T-cell (primary cell): Measurements from ENCODE around the gene IRF9. TPM values are rescaled to one million over a fixed set of nuclear protein-coding genes. Genes with fewer than 3 reads are reported as not detected.

Source experiments
- ATAC-seq, 4 experiments: fragments of 200-7000 bp in 3 of 4; fragments of 150-1000 bp in 1 of 4; cut with Tn5 transposase; replicated peaks in 1 of 4; 1 replicate in 3 of 4; 2 replicates in 1 of 4; pipeline ENCODE4 v1.10.0; 2021; ENCODE audit warnings: moderate library complexity in 3 of 4, mild to moderate bottlenecking in 2 of 4, moderate number of reproducible peaks in 1 of 4
- CTCF ChIA-PET, 2 donors: fragments of 300-600 bp; sonication (Branson Sonifier 250); formaldehyde crosslinking; loops; one replicate each; lab custom pipeline; 2022; ENCODE audit warnings: antibody characterized with exemption in 2 of 2; lab: Charles Lee
- POLR2A ChIA-PET, 2 donors: fragments of 300-600 bp; sonication (Branson Sonifier 250); formaldehyde crosslinking; loops; one replicate each; lab custom pipeline; 2022; ENCODE audit warnings: antibody characterized with exemption in 2 of 2; lab: Charles Lee
- DNase-seq, 35 experiments: peaks; one replicate each; pipeline versions ENCODE4 v3.0.0 to v3.0.0-alpha.2; 2013 to 2023
- H3K27ac ChIP-seq: one replicate; pipeline ENCODE4 v1.5.1; 2013; ENCODE audit warnings: low read length
- H3K27me3 ChIP-seq, 2 experiments: replicated peaks in 1 of 2; 1 replicate in 1 of 2; 2 replicates in 1 of 2; pipeline versions ENCODE4 v1.6.1 to v1.7.0; 2013; ENCODE audit warnings: low read length in 1 of 2, mixed read lengths in 1 of 2; ENCODE audit not compliant: control insufficient read depth in 2 of 2, insufficient read depth in 2 of 2; ENCODE audit errors: extremely low read depth in 1 of 2
- H3K36me3 ChIP-seq, 2 donors: 1 replicate in 1 of 2; 2 replicates in 1 of 2; pipeline versions ENCODE4 v1.6.1 to v1.7.0; 2013; ENCODE audit warnings: low read length in 1 of 2; ENCODE audit not compliant: control insufficient read depth in 2 of 2, insufficient read depth in 1 of 2; ENCODE audit errors: extremely low read depth in 1 of 2
- H3K4me1 ChIP-seq, 2 experiments: 1 replicate in 1 of 2; 2 replicates in 1 of 2; pipeline versions ENCODE4 v1.6.1 to v1.7.0; 2013; ENCODE audit warnings: low read length in 2 of 2, mixed read lengths in 1 of 2; ENCODE audit not compliant: insufficient read depth in 2 of 2, control insufficient read depth in 1 of 2; ENCODE audit errors: extremely low read depth in 1 of 2
- H3K4me3 ChIP-seq, 2 donors: 1 replicate in 1 of 2; 2 replicates in 1 of 2; pipeline versions ENCODE4 v1.5.1 to v1.7.0; 2013; ENCODE audit warnings: mild to moderate bottlenecking in 2 of 2, low read length in 1 of 2, moderate library complexity in 1 of 2; ENCODE audit not compliant: control insufficient read depth in 1 of 2; ENCODE audit errors: extremely low read depth in 1 of 2
- H3K9me3 ChIP-seq: 2 replicates; pipeline ENCODE4 v1.7.0; 2013
- H3K27ac Mint-ChIP-seq, 2 donors: one replicate each; pipeline ENCODE4 v1.8.0; 2020 to 2021; ENCODE audit warnings: mild to moderate bottlenecking in 2 of 2, mixed read lengths in 2 of 2
- H3K27me3 Mint-ChIP-seq, 2 donors: one replicate each; pipeline ENCODE4 v1.8.0; 2021 to 2022; ENCODE audit warnings: mixed read lengths in 2 of 2
- H3K36me3 Mint-ChIP-seq: one replicate; pipeline ENCODE4 v1.8.0; 2021; ENCODE audit warnings: mixed read lengths
- H3K4me1 Mint-ChIP-seq, 3 donors: one replicate each; pipeline ENCODE4 v1.8.0; 2020 to 2022; ENCODE audit warnings: mixed read lengths in 3 of 3, mild to moderate bottlenecking in 1 of 3
- H3K4me3 Mint-ChIP-seq, 3 donors: one replicate each; pipeline ENCODE4 v1.8.0; 2020 to 2022; ENCODE audit warnings: mild to moderate bottlenecking in 3 of 3, mixed read lengths in 3 of 3, moderate library complexity in 3 of 3
- H3K9me3 Mint-ChIP-seq, 3 donors: one replicate each; pipeline ENCODE4 v1.8.0; 2020 to 2022; ENCODE audit warnings: mixed read lengths in 3 of 3
- WGBS: methylation state at CpG from one replicate; pipeline ENCODE4 v1.1.5; 2013; ENCODE audit warnings: missing lambda C conversion rate; ENCODE audit not compliant: insufficient coverage; 5-methylcytosine and 5-hydroxymethylcytosine counted together
- total RNA-seq, 35 experiments: library from RNA in 6 of 35; stranded (reverse) in 6 of 35; fragments of 120-200 nt in 1 of 35; gene quantifications; one replicate each; pipeline versions ENCODE4 v1.2.1 to v1.2.4 and lab custom pipeline; 2013 to 2026

Gene IRF9
- total RNA-seq, 5 donors from 2014 or later (not counting 1 experiment from before 2014, with no cell fraction given) = 201 to 285 (median 215) TPM

DNA sequence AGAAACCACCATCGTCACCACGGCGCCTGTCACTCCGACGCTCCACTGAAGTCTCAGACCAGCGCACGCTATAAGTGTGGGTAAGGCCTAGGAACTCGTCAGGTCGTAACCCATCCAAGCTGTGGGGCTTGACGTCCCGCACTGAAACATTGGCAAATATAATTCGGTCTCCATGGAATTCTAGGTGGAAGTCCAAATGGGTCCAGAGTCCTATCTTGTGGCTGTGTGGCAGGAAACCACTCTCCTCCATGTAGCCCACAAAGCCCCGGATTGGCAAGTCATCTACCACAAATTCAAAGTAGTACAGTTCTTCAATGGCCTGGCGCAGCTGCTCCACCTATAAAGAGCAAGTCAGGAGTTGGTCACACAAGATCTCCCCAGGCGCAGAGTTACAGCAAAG is 31.9 kb downstream of the IRF9 start:
- ChIA-PET POLR2A (no interaction called here), CTCF (no interaction called here)
- no peak for DNase-seq
- H3K4me3 ChIP-seq = no peak overlapping the region
- H3K4me1 ChIP-seq = peaks cover 14 to 48% of the 10 kb centered on the region in 2 experiments
- Mint-ChIP-seq H3K9me3 (no peaks in the 10 kb centered on the region), H3K27ac (peak overlapping the region in 1 of 2 donors; percentile 79), H3K4me3 (peak overlapping the region in 1 of 3 donors; percentile 26), H3K4me1 (peaks cover 55 to 63% (median 60%) of the 10 kb centered on the region in 3 donors), H3K27me3 (no peaks in the 10 kb centered on the region), H3K36me3 (peaks cover 17% of the 10 kb centered on the region)
- ATAC-seq = no peak
- H3K9me3 ChIP-seq = no peaks in the 10 kb centered on the region
- no peaks in the 10 kb centered on the region for H3K27me3 ChIP-seq
- H3K27ac ChIP-seq = no peak overlapping the region
- WGBS = 89% methylated on average over 9 of the region's 15 CpGs
- H3K36me3 ChIP-seq = peaks cover 15 to 23% of the 10 kb centered on the region in 2 donors

DNA sequence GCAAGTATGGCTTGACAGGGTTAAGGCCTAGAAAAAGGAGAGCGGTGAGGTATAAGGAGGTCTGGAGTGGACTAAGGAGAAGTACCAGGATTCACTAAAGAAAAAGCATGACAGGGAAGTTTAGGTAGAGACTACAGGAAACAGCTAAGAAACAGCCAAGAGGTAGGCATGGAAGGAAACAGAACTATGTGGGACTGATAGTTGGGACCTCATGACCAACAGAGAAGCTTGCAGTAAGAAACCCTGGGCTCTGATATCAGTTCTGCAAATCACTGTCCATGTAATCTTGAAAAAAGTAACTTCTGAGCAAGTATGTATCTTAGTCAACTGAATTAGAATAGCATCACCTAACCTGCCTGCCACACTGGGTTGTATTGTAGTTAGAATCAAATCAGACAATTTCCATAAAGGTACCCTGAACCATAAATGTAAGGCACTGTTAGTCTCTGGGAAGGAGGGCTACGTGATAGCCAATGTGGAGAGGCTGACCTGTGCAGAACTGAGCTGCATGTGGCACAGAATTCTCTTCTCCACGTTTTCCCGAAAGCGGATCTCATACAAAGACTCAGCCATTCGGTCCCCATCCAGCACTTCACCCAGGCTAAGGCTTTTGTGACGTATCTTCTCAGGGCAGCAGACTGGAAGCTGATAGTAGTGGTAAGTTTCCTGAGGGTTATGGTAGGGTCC is 33.3 kb downstream of the IRF9 start:
- H3K27me3 Mint-ChIP-seq = no peaks in the 10 kb centered on the region
- Histone ChIP-seq H3K27me3 (no peaks in the 10 kb centered on the region), H3K9me3 (no peaks in the 10 kb centered on the region), H3K36me3 (peaks cover 15 to 26% of the 10 kb centered on the region in 2 donors), H3K4me1 (peaks cover 14 to 42% of the 10 kb centered on the region in 2 experiments), H3K27ac (peak overlapping the region; percentile 98), H3K4me3 (peak overlapping the region; percentile 76 to 98)
- H3K9me3 Mint-ChIP-seq = no peaks in the 10 kb centered on the region
- ChIA-PET CTCF (interaction anchor here in 1 of 2 donors (0.5 to 1.4 kb wide), 2 partner anchors 20 to 237 kb away, joined by 4 to 5 read pairs; no protein-coding TSS in a partner anchor), POLR2A (interaction anchor here in 1 of 2 donors (2.6 to 3.7 kb wide), 2 partner anchors 14 to 18 kb away, joined by 16 to 17 read pairs; partner anchors contain the start of gene CHMP4A)
- peak overlapping the region; percentile 96 to 98 for H3K27ac Mint-ChIP-seq
- H3K36me3 Mint-ChIP-seq = peaks cover 25% of the 10 kb centered on the region
- 100% methylated on average over 2 of the region's 7 CpGs for WGBS
- H3K4me3 Mint-ChIP-seq = peak overlapping the region; percentile 87 to 93 (median 92)
- ATAC-seq (no peak), DNase-seq (no peak)
- H3K4me1 Mint-ChIP-seq = peaks cover 52 to 63% (median 61%) of the 10 kb centered on the region in 3 donors

DNA sequence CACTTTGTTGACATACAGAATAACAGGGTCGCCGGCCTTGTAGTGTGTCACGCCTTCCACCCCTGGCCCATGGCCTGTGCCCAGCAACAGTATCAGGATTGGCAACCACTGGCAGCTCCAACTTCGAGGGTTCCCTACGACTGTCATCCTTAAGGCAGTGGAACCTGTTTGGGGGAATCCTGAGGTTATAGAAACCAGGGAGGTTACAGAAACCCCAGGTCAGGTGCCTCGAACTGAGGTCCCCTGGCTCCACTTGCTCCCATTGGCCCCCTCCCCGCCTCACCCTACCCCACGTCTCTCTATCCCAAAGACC is 33.8 kb downstream of the IRF9 start:
- Mint-ChIP-seq H3K9me3 (no peaks in the 10 kb centered on the region), H3K27ac (peak overlapping the region; percentile 96 to 98), H3K4me3 (peak overlapping the region; percentile 87 to 93 (median 92)), H3K27me3 (no peaks in the 10 kb centered on the region), H3K36me3 (peaks cover 25% of the 10 kb centered on the region), H3K4me1 (peaks cover 50 to 64% (median 61%) of the 10 kb centered on the region in 3 donors)
- Histone ChIP-seq H3K27ac (peak overlapping the region; percentile 98), H3K9me3 (no peaks in the 10 kb centered on the region), H3K4me3 (peak overlapping the region; percentile 76 to 98), H3K36me3 (peaks cover 12 to 26% of the 10 kb centered on the region in 2 donors), H3K27me3 (no peaks in the 10 kb centered on the region), H3K4me1 (peaks cover 14 to 43% of the 10 kb centered on the region in 2 experiments)
- WGBS = 70% methylated on average over 7 of the region's 8 CpGs
- ATAC-seq (no peak), DNase-seq (no peak)
- POLR2A ChIA-PET = interaction anchor here in 1 of 2 donors (0.7 to 3.7 kb wide), 3 partner anchors 10 to 17 kb away, joined by 3 to 17 read pairs (median 16); partner anchors contain the start of gene CHMP4A
- CTCF ChIA-PET = interaction anchor here in 1 of 2 donors (1.4 kb wide), 1 partner anchor 237 kb away, joined by 5 read pairs; no protein-coding TSS in a partner anchor

DNA sequence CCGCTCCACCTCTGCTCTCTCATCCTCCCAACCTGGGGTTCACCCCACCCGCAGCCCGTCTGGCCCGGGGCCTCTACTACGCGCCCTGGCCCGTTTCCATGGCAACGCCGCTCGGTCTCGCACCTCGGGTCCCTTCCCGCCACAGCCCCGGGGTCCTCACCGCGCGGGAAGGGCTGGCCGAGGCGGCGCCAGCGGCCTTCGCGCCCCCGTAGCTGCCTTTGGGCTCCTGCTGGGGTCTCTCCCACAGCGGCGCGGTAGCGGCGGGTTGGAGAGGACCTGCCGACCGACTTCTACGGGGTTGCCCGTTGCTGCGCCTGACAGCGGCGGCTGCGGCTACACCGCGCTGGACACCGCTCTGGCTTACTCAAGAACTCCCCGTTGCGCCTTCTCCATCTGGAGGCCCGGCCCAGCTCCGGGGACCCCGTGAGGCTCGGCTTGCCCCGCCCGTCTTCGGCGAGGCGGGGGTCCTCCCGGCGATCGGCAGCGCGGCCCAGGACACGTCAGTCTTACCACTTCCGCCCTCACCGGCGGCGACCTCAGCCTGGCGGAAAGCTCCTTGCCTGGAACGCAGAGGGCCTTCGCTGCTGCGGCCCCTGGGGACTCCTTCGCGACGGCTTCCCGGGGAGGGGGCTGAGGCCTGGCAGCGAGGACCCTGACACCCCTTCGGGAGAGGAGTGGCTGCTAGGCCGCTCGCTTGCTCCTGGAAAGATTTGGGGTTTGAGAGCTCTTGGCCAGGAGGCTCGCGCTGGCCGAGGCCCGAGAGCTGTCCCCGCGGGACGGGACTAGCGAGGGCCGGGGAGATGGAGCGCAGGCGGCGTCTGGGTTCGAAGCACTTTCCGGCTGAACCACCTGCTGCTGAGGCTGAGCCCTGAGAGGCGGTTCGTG is 34.4 kb downstream of the IRF9 start, which contains the start of gene TM9SF1:
TSS of gene TM9SF1 (minus strand) at position 256 of the 885 bp plus-strand sequence. CDS start 422 bp downstream, outside the sequence.
- CTCF ChIA-PET = interaction anchor here (1.1 to 1.4 kb wide), 2 partner anchors 40 to 236 kb away, joined by 3 to 5 read pairs; no protein-coding TSS in a partner anchor
- Histone ChIP-seq H3K4me1 (peaks cover 14 to 43% of the 10 kb centered on the region in 2 experiments), H3K4me3 (peak within 1 kb of the TSS; percentile 76 to 98), H3K27me3 (no peaks in the 10 kb centered on the region), H3K27ac (peak within 1 kb of the TSS; percentile 98), H3K9me3 (no peaks in the 10 kb centered on the region), H3K36me3 (peaks cover 12 to 22% of the 10 kb centered on the region in 2 donors)
- Mint-ChIP-seq H3K27me3 (no peaks in the 10 kb centered on the region), H3K4me3 (peak within 1 kb of the TSS; percentile 87 to 93 (median 92)), H3K9me3 (no peaks in the 10 kb centered on the region), H3K27ac (peak within 1 kb of the TSS; percentile 96 to 98), H3K4me1 (peaks cover 49 to 68% (median 57%) of the 10 kb centered on the region in 3 donors), H3K36me3 (peaks cover 25% of the 10 kb centered on the region)
- ATAC-seq = peak; percentile 91 to 94 (median 93)
- peak; percentile 79 to 93 (median 89) for DNase-seq
- POLR2A ChIA-PET = interaction anchor here (0.6 to 3.7 kb wide), 11 partner anchors 10 to 203 kb away, joined by 3 to 17 read pairs (median 4); partner anchors contain the start of genes CHMP4A (in 1 of the 2), DCAF11 (in 1 of the 2), MDP1 (in 1 of the 2) and NRL (in 1 of the 2)
- WGBS = under 1% methylated on average over 89 of the region's 89 CpGs

DNA sequence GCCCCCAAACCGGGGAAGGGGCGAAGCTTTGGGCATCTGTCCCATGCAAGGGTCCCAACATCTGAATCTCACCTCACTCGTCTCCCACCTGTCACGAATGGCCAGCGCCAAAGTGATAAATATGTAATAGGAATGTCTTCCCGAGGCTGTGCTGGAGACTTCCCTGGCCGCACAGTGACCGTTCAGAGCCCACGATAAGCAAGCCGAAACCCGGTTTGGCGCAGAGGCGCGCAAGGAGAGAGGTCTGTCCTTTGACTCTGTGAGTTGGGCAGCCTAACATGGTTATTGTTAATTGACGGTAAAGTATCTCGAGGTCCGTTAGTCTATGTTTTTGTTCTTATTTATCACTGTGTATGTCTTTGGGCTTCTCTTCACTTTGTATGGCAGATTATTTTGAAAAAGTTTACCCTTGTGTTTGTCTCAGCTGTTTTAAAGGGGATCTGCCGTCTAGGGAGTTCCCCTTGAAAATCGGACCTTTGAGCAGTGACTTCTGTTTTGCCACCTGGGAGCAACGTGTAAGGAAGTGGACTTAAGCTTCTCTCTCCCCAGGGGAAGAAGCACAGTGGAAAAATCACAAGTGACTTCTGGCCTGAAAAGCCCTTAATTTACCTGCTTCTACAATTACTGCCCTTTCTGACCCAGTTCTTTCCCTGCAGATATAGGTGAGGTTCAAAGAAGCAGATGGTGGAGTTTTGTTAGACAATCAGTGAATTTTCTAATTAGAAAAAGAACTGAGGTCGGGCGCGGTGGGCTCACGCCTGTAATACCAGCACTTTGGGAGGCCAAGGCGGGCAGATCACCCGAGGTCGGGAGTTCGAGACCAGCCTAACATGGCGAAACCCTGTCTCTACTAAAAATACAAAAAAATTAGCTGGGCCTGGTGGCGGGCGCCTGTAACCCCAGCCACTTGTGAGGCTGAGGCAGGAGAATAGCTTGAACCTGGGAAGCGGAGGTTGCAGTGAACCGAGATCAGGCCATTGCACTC is 35.3 kb downstream of the IRF9 start:
- peak overlapping the region; percentile 76 to 98 for H3K4me3 ChIP-seq
- no peak for ATAC-seq

More for the DNA sequence above, 35.3 kb downstream of the IRF9 start:
- peaks cover 50 to 69% (median 56%) of the 10 kb centered on the region in 3 donors for H3K4me1 Mint-ChIP-seq
- no peaks in the 10 kb centered on the region for H3K27me3 ChIP-seq
- H3K36me3 Mint-ChIP-seq = peaks cover 27% of the 10 kb centered on the region
- H3K36me3 ChIP-seq = peaks cover 12 to 18% of the 10 kb centered on the region in 2 donors
- H3K4me3 Mint-ChIP-seq = peak overlapping the region; percentile 87 to 93 (median 92)
- no peaks in the 10 kb centered on the region for H3K9me3 ChIP-seq
- peaks cover 14 to 43% of the 10 kb centered on the region in 2 experiments for H3K4me1 ChIP-seq
- H3K27ac ChIP-seq = peak overlapping the region; percentile 98
- peak overlapping the region; percentile 96 to 98 for H3K27ac Mint-ChIP-seq
- ChIA-PET CTCF (interaction anchor here in 1 of 2 donors (1.1 kb wide), 1 partner anchor 41 kb away, joined by 3 read pairs; no protein-coding TSS in a partner anchor), POLR2A (interaction anchor here (0.7 to 3.7 kb wide), 8 partner anchors 12 to 82 kb away, joined by 3 to 17 read pairs (median 4); partner anchors contain the start of genes CHMP4A (in 1 of the 2), DCAF11 (in 1 of the 2), MDP1 (in 1 of the 2) and NRL (in 1 of the 2))
- H3K9me3 Mint-ChIP-seq = no peaks in the 10 kb centered on the region
- peak in 1 of 35 experiments; percentile 36 for DNase-seq
- 26% methylated on average over 17 of the region's 33 CpGs for WGBS
- no peaks in the 10 kb centered on the region for H3K27me3 Mint-ChIP-seq
